PC-9 (cell line): Measurements from ENCODE around the gene OR52E5. TPM values are rescaled to one million over a fixed set of nuclear protein-coding genes. Genes with fewer than 3 reads are reported as not detected.

Experiments used
- BruUV-seq: library from RNA; stranded (reverse); fragments of 400-500 nt; replicated peaks from 2 replicates; lab custom pipeline; 2021; lab: Mats Ljungman, UMichigan
- CTCF ChIA-PET: fragments of 300-600 bp; sonication (Branson Sonifier 250); formaldehyde crosslinking; loops from one replicate; lab custom pipeline; 2022; ENCODE audit warnings: antibody characterized with exemption; lab: Charles Lee
- POLR2A ChIA-PET: fragments of 300-600 bp; sonication (Branson Sonifier 250); formaldehyde crosslinking; loops from one replicate; lab custom pipeline; 2022; ENCODE audit warnings: antibody characterized with exemption; ENCODE audit not compliant: unreplicated experiment; lab: Charles Lee
- DNase-seq, 2 experiments: peaks; one replicate each; pipeline versions ENCODE4 v3.0.0 to v3.0.0-alpha.2; 2015 to 2022; ENCODE audit warnings: mixed read lengths in 1 of 2
- H2AFZ ChIP-seq: fragments of 200-600 bp; sonication (generic); 2 replicates; pipeline ENCODE4 v1.8.1; 2017; ENCODE audit warnings: antibody characterized with exemption
- H3F3A ChIP-seq: fragments of 200-600 bp; sonication (generic); 2 replicates; pipeline ENCODE4 v1.8.1; 2017; ENCODE audit warnings: antibody characterized with exemption, mild to moderate bottlenecking, low read depth; ENCODE audit not compliant: insufficient read depth
- H3K27ac ChIP-seq: fragments of 200-600 bp; sonication (generic); 2 replicates; pipeline ENCODE4 v1.6.1; 2016; ENCODE audit warnings: mixed run types
- H3K27me3 ChIP-seq: fragments of 200-600 bp; sonication (generic); 2 replicates; pipeline ENCODE4 v1.6.1; 2016; ENCODE audit warnings: low read depth, mixed run types; ENCODE audit not compliant: insufficient read depth
- H3K36me3 ChIP-seq: fragments of 200-600 bp; sonication (generic); 2 replicates; pipeline ENCODE4 v1.6.1; 2016; ENCODE audit warnings: low read depth, mixed run types
- H3K4me1 ChIP-seq: fragments of 200-600 bp; sonication (generic); replicated peaks from 2 replicates; pipeline ENCODE4 v1.6.1; 2016; ENCODE audit warnings: mixed run types; ENCODE audit not compliant: insufficient read depth
- H3K4me2 ChIP-seq: fragments of 200-600 bp; sonication (generic); 2 replicates; pipeline ENCODE4 v1.6.1; 2017; ENCODE audit warnings: mixed run types
- H3K4me3 ChIP-seq: fragments of 200-600 bp; sonication (generic); 2 replicates; pipeline ENCODE4 v1.6.1; 2016; ENCODE audit warnings: mixed run types
- H3K79me2 ChIP-seq: fragments of 200-600 bp; sonication (generic); 2 replicates; pipeline ENCODE4 v1.6.1; 2017; ENCODE audit warnings: low read depth, mixed run types
- H3K9me2 ChIP-seq: fragments of 200-600 bp; sonication (generic); 2 replicates; pipeline ENCODE4 v1.8.1; 2017; ENCODE audit warnings: mild to moderate bottlenecking; ENCODE audit not compliant: insufficient read depth
- H3K9me3 ChIP-seq: fragments of 200-600 bp; sonication (generic); 2 replicates; pipeline ENCODE4 v1.8.1; 2016; ENCODE audit warnings: low read depth; ENCODE audit not compliant: insufficient read depth
- H4K20me1 ChIP-seq: fragments of 200-600 bp; sonication (generic); 2 replicates; pipeline ENCODE4 v1.8.1; 2017; ENCODE audit not compliant: insufficient read depth
- EZH2 ChIP-seq: fragments of 200-600 bp; sonication (generic); IDR thresholded peaks from 2 replicates; pipeline ENCODE4 v1.8.0; 2017; ENCODE audit warnings: antibody characterized with exemption, low read depth
- intact Hi-C: fragments of 100-400 bp; cut with micrococcal nuclease; formaldehyde crosslinking; loops from one replicate; pipeline ENCODE4 v1.10.0; 2022; ENCODE audit not compliant: unreplicated experiment
- total RNA-seq: library from RNA; stranded (reverse); gene quantifications from 2 replicates; pipeline ENCODE4 v1.2.3, GENCODE V29; 2021
- TF ChIP-seq, protein P1 (sequence below): fragments of 200-600 bp; sonication (generic); conservative IDR thresholded peaks from 2 replicates; pipeline ENCODE4 v1.6.1; 2017; ENCODE audit warnings: mixed run types, antibody characterized with exemption, mild to moderate bottlenecking, moderate library complexity

OR52E5 gene
- total RNA-seq, 1 experiment from 2014 or later: not detected

- no peak overlapping the region for H3K27ac ChIP-seq
- intact Hi-C loops: no loop called here
- no peak overlapping the region for H3K4me2 ChIP-seq
- H3F3A ChIP-seq: no peaks in the 10 kb centered on the region
- H4K20me1 ChIP-seq: no peaks in the 10 kb centered on the region
- no peaks in the 10 kb centered on the region for H3K79me2 ChIP-seq
- DNase-seq: no peak
- no TSS peak for BruUV-seq
- no peaks in the 10 kb centered on the region for H3K4me1 ChIP-seq
- H2AFZ ChIP-seq: no peak overlapping the region
- no peaks in the 10 kb centered on the region for H3K36me3 ChIP-seq
- H3K9me3 ChIP-seq: no peaks in the 10 kb centered on the region
- TF ChIP-seq, protein P1, sequence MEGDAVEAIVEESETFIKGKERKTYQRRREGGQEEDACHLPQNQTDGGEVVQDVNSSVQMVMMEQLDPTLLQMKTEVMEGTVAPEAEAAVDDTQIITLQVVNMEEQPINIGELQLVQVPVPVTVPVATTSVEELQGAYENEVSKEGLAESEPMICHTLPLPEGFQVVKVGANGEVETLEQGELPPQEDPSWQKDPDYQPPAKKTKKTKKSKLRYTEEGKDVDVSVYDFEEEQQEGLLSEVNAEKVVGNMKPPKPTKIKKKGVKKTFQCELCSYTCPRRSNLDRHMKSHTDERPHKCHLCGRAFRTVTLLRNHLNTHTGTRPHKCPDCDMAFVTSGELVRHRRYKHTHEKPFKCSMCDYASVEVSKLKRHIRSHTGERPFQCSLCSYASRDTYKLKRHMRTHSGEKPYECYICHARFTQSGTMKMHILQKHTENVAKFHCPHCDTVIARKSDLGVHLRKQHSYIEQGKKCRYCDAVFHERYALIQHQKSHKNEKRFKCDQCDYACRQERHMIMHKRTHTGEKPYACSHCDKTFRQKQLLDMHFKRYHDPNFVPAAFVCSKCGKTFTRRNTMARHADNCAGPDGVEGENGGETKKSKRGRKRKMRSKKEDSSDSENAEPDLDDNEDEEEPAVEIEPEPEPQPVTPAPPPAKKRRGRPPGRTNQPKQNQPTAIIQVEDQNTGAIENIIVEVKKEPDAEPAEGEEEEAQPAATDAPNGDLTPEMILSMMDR: no peak
- no peak for TF ChIP-seq EZH2
- H3K9me2 ChIP-seq: no peaks in the 10 kb centered on the region
- ChIA-PET CTCF (no interaction called here), POLR2A (no interaction called here)
- H3K27me3 ChIP-seq: peaks cover 12% of the 10 kb centered on the region
- H3K4me3 ChIP-seq: no peak overlapping the region
Observed at GRCh38 chr11:5931061-5931460, 38.1 kb downstream of the OR52E5 start.

DNA sequence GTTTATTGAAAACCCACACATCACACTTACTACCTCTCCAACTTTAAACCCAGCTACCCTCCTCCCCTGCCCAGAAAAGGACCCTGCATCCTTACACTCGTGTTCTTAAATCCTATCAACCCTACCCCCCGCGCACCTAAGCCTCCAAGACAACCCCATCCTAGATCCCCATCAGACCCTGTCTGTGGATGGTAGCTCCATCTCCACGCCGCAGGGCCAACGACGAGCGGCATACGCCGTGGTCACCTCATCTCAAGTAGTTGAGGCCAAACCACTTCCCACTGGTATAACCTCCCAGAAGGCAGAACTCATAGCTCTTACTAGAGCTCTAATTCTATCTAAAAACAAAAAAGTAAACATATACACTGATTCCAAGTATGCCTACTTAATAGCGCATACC is 39.7 kb downstream of the OR52E5 start:
- CTCF ChIA-PET: no interaction called here
- no peaks in the 10 kb centered on the region for H3K79me2 ChIP-seq
- intact Hi-C loops: no loop called here
- BruUV-seq: no TSS peak
- POLR2A ChIA-PET: no interaction called here
- H3K9me3 ChIP-seq: no peaks in the 10 kb centered on the region
- H3K4me1 ChIP-seq: no peaks in the 10 kb centered on the region
- DNase-seq: no peak
- no peak overlapping the region for H3K27ac ChIP-seq
- no peaks in the 10 kb centered on the region for H3F3A ChIP-seq
- no peaks in the 10 kb centered on the region for H3K36me3 ChIP-seq
- peaks cover 12% of the 10 kb centered on the region for H3K27me3 ChIP-seq
- H3K9me2 ChIP-seq: no peaks in the 10 kb centered on the region
- H2AFZ ChIP-seq: no peak overlapping the region
- H3K4me3 ChIP-seq: no peak overlapping the region
- TF ChIP-seq EZH2: no peak
- TF ChIP-seq, protein P1: no peak
- H3K4me2 ChIP-seq: no peak overlapping the region
- H4K20me1 ChIP-seq: no peaks in the 10 kb centered on the region

- Histone ChIP-seq H2AFZ (no peak overlapping the region), H3K4me2 (no peak overlapping the region), H3K36me3 (no peaks in the 10 kb centered on the region), H3F3A (no peaks in the 10 kb centered on the region), H3K9me2 (no peaks in the 10 kb centered on the region), H3K79me2 (no peaks in the 10 kb centered on the region), H4K20me1 (no peaks in the 10 kb centered on the region), H3K4me3 (no peak overlapping the region), H3K27me3 (peaks cover 12% of the 10 kb centered on the region), H3K27ac (no peak overlapping the region), H3K4me1 (no peaks in the 10 kb centered on the region), H3K9me3 (no peaks in the 10 kb centered on the region)
- intact Hi-C loops: no loop called here
- TF ChIP-seq, protein P1: no peak
- TF ChIP-seq EZH2: no peak
- POLR2A ChIA-PET: no interaction called here
- no TSS peak for BruUV-seq
- CTCF ChIA-PET: no interaction called here
- no peak for DNase-seq
Observed at GRCh38 chr11:5933116-5933515, 40.1 kb downstream of the OR52E5 start.
